HFF-Myc (cell line): ENCODE measurements around the gene CPTP.

ENCODE experiments used
- DNase-seq: peaks from one replicate; pipeline ENCODE4 v3.0.0-alpha.2; 2011; ENCODE audit warnings: low read depth; ENCODE audit errors: extremely low read depth
- H3K4me3 ChIP-seq: replicated peaks from 2 replicates; pipeline ENCODE4 v1.5.1; 2011; ENCODE audit warnings: low read depth, mild to moderate bottlenecking, control low read depth, low read length
- TF ChIP-seq, protein P1 (sequence below): IDR thresholded peaks from 2 replicates; pipeline ENCODE4 v1.5.1; 2012; ENCODE audit warnings: mild to moderate bottlenecking, low read depth, low read length, control low read depth; ENCODE audit errors: missing control alignments

Gene CPTP

DNA sequence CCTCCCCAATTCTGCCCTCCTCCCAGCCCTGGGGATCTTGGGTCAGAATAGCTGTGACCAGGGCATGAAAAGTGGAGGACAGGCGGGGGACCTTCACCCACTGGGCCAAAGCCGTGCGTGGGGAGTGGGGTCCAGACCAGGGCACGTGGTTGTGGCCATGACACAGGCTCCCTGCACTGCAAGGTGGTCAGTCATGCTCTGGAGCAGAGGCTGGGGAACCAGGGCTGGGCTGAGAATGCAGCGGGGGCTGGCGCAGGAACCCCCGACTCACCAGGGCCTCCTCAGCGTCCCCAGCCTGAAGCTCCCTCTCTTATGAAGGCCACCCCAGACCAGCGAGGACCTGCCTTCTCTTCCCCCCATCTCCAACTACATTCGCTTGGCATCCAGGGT, 21.9 kb downstream of the CPTP start:
- H3K4me3 ChIP-seq, result peak overlapping the region; percentile 83
- DNase-seq, result no peak
- TF ChIP-seq, protein P1, sequence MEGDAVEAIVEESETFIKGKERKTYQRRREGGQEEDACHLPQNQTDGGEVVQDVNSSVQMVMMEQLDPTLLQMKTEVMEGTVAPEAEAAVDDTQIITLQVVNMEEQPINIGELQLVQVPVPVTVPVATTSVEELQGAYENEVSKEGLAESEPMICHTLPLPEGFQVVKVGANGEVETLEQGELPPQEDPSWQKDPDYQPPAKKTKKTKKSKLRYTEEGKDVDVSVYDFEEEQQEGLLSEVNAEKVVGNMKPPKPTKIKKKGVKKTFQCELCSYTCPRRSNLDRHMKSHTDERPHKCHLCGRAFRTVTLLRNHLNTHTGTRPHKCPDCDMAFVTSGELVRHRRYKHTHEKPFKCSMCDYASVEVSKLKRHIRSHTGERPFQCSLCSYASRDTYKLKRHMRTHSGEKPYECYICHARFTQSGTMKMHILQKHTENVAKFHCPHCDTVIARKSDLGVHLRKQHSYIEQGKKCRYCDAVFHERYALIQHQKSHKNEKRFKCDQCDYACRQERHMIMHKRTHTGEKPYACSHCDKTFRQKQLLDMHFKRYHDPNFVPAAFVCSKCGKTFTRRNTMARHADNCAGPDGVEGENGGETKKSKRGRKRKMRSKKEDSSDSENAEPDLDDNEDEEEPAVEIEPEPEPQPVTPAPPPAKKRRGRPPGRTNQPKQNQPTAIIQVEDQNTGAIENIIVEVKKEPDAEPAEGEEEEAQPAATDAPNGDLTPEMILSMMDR, result no peak

DNA sequence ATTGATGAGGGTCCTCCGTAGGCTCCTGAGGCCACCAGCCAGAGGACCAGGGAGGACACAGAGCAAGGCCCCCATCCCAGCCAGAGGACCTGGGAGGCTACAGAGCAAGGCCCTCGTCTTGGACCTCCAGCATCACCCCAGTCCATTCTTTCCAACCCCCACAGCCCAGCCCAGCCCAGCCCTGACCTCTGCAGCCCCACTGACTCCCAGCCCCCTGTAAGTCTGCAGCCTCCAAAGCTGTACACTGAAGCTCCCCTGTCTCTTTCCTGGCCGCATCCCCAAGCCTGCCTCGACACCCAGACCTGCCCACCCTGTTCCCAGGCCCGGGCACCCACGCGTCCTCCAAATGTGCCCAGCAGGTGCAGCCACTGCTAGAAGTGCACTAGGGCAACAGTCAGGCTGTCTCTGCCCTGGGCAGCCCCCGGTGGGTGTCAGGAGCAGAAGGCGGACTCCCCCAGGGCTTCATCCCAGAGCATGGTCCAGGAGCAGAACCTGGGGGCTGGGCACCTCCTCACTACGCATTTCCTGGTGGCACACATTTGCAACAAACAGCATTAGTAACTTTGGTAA, 22.5 kb downstream of the CPTP start:
- peak overlapping the region; percentile 83 for H3K4me3 ChIP-seq

GRCh38 chr1:1347663-1348419, 23.2 kb downstream of the CPTP start:
- peak overlapping the region; percentile 83 for H3K4me3 ChIP-seq
- TF ChIP-seq, protein P1, result no peak
- DNase-seq, result no peak

More for the DNA sequence above, 22.5 kb downstream of the CPTP start:
- TF ChIP-seq, protein P1, result no peak
- no peak for DNase-seq

DNA sequence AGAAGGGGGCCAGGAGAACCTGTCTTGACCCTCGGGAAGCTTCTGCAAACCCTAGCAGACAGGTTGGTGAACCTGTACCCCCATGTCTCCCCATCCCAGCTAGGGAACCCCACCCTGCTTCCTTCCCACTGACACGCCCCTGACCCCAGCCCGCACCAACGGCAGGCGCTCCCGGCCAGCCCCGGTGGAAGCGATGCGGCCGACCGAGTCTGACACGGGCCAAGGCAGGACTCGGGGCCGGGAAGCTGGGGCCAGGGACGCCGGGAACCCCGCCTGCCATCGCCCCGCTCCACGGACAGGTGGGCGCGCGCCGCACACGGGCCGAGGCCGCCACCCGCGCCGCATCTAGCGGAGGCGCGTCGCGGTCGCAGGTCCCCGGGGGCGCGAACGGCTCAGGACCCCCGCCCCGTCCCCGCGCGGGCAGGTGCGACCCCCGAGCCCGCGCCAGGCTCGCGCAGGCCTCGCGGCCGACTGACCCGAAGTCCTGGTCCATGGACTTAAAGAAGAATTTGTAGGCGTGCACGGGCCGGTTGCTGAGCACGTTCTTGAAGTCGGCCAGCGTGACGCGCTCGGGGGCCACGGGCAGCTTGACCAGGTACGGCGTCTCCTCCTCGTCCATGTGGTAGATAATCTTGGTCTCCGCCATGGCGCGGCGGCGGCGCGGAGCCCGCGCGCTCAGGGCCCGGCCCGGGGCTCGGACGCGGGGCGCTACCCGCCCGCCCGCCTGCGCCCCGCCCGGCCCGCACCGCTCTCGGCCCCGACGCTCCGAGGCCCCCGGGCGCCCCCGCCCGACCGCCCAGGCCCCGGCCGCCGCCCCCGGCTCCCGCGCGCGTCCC, 24.0 kb downstream of the CPTP start:
- no peak for DNase-seq
- H3K4me3 ChIP-seq, result peak overlapping the region; percentile 83
- TF ChIP-seq, protein P1, result no peak

DNA sequence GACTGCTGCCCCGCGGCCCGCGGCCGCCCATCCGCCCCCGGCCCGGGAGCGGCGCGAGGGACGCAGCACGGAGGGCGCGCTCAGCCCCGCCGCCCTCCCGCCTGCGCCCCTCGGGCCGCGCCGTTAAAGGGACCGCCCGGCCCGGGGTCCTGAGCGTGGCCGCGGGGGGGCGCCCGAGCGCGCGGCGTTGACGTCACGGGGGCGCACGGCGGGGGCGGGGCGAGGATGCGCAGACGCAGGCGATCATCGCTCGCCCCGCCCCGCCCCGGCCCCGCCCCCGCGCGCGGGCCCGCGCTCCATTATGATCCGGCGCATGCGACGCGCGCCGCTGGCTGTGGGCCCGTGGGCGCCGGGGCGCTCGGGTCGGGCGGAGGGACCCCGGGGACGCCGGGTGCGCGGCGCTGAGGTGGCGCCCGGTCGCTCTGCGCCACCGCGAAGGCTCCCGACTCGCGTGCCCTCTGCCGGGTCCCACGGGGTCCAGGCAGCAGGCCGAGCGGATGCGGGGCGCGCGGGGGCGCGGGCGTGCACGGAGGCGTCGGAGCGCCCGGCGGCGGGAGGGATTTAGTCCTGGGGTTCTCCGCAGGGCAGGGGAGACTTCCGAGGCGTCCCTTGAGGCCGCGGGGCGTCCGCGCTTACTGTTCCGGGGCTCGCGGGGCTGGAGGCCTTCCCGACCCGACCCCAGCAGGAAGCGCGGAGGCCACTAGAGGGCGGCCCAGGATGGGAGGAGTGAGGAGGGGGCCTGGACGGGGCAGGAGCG, 24.8 kb downstream of the CPTP start, which contains the start of gene DVL1:
Gene DVL1 (minus strand): TSS at position 163 of the 757 bp plus-strand sequence. CDS start 353 bp downstream, outside the sequence.
- H3K4me3 ChIP-seq, result peak within 1 kb of the TSS; percentile 83
- no peak for DNase-seq
- TF ChIP-seq, protein P1, result peak; percentile 29
